Cardiac fibroblast (primary cell): ENCODE results near the gene SMOC2.

ENCODE experiments used
- DNase-seq, 2 donors: peaks; one replicate each; pipeline versions ENCODE4 v3.0.0 to v3.0.0-alpha.2; 2010; ENCODE audit warnings: low read depth in 2 of 2
- H3K4me3 ChIP-seq, 2 donors: replicated peaks in 1 of 2; 1 replicate in 1 of 2; 2 replicates in 1 of 2; pipeline ENCODE4 v1.5.1; 2011; ENCODE audit warnings: low read depth in 2 of 2, low read length in 2 of 2, mild to moderate bottlenecking in 2 of 2, moderate library complexity in 1 of 2
- TF ChIP-seq, protein P1 (sequence below): IDR thresholded peaks from one replicate; pipeline ENCODE4 v1.5.1; 2011; ENCODE audit warnings: low read depth, mild to moderate bottlenecking, low read length, inconsistent platforms

Gene SMOC2

DNA sequence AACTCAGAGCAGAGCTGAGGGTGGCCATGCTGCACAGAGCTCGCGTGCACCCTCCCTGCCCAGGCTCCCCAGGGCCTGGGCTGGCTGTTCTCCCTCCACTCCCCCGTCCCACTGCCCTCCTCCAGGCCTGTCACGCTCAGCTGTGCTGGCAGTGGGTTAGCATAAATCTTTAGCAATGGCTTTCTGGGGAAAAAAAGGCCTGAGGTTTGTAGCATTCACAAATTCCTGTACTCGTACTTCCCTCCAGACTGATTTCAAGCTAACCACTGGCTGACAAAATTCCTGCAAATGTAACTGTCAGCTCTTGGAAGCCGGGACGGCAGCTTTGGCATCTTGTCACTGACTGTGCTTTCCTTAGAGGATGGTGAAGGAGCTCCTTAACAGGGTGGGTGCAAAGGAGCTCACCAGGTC, 22.3 kb upstream of the SMOC2 start:
- TF ChIP-seq, protein P1, sequence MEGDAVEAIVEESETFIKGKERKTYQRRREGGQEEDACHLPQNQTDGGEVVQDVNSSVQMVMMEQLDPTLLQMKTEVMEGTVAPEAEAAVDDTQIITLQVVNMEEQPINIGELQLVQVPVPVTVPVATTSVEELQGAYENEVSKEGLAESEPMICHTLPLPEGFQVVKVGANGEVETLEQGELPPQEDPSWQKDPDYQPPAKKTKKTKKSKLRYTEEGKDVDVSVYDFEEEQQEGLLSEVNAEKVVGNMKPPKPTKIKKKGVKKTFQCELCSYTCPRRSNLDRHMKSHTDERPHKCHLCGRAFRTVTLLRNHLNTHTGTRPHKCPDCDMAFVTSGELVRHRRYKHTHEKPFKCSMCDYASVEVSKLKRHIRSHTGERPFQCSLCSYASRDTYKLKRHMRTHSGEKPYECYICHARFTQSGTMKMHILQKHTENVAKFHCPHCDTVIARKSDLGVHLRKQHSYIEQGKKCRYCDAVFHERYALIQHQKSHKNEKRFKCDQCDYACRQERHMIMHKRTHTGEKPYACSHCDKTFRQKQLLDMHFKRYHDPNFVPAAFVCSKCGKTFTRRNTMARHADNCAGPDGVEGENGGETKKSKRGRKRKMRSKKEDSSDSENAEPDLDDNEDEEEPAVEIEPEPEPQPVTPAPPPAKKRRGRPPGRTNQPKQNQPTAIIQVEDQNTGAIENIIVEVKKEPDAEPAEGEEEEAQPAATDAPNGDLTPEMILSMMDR = no peak
- DNase-seq = no peak
- H3K4me3 ChIP-seq = no peak overlapping the region

GRCh38 chr6:168419569-168419968, 21.4 kb upstream of the SMOC2 start:
- H3K4me3 ChIP-seq = no peak overlapping the region
- TF ChIP-seq, protein P1 = no peak
- no peak for DNase-seq

- no peak overlapping the region for H3K4me3 ChIP-seq
- TF ChIP-seq, protein P1 = no peak
These were observed 20.9 kb upstream of the SMOC2 start for GRCh38 chr6:168420084-168420483.

GRCh38 chr6:168420706-168421105, 20.3 kb upstream of the SMOC2 start:
- no peak for DNase-seq
- no peak overlapping the region for H3K4me3 ChIP-seq
- TF ChIP-seq, protein P1 = no peak

More at GRCh38 chr6:168420084-168420483, 20.9 kb upstream of the SMOC2 start:
- no peak for DNase-seq

DNA sequence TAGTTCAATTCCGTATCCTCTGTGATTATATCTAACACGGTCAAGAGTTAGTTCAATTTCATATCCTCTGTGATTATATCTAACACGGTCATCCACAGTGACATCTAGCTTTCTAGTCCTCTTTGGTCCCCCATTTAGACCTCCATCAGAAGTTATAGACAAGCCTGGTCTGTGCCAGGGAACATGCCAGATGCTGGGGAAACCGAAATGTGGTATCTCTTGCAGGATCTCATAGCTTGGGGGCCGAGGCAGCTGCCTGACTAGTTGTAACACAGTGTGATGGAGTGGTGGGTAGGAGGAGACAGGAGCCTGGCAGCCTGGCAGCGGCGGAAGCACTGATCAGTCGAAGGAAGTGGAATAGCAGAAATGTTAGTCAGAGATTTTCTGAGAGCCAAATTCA, 13.8 kb upstream of the SMOC2 start:
- TF ChIP-seq, protein P1 = no peak
- DNase-seq = no peak
- H3K4me3 ChIP-seq = no peak overlapping the region

DNA sequence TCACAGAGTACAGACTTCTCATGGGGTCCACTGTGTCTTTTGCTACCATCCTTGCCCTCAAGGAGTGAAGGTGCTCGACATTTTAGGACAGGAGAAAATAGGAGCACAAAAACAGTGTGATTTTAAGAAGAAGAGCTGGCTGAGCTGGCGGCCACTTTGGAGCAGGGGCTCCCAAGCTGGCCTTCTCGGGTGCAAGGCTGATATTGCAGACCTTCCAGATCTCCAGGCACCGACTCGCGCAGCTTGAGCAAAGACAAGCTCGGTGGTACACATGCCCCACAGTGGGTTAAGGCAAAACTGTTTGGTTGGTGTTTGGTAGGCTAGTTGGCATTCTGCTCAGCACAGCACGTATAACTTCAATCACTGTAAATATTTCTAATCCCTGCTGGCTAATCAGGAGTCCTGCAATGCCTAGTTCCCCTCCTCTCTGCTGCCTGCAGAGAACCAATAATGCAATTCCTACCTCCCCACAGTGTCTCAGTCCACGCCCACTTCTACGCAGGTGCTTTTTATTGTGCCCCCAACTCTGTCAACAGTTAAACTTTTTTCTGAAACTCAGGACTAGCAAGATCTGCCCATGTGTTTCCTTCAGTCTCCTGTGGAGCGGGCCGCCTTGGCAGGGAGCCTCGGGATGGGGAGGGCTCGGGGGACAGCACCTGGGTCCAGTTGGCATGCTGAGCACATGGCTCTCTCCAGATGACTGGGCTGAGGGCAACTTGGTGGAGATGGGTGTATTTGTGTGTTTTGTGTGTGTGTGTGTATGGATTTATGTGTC, 12.7 kb upstream of the SMOC2 start:
- H3K4me3 ChIP-seq = no peak overlapping the region
- TF ChIP-seq, protein P1 = no peak
- DNase-seq = no peak
